GM19238 (cell line): ENCODE measurements around the gene PKP4.

ENCODE experiments used
- DNase-seq: peaks from one replicate; pipeline ENCODE4 v3.0.0; 2011; ENCODE audit warnings: low spot score; ENCODE audit not compliant: insufficient read length

Gene PKP4

DNA sequence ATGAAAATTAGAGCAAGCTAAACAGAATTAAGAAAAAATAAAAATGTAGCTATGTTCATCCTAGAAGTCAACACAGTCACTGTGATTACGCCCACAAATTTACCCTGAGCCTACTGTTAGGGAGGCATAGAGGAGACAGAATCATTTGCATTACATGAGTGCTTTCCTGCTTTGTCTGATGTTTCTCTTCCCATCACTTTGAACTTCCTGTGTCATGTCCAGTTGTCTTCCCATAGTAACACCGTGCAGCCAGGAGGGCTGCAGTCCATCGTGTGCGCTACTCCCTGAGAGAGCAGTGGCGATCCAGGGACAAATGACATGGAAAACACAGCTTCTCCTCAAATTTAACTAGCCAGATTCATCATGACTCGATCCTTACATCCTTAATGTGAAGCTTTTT is 188.5 kb downstream of the PKP4 start:
- DNase-seq: no peak

DNA sequence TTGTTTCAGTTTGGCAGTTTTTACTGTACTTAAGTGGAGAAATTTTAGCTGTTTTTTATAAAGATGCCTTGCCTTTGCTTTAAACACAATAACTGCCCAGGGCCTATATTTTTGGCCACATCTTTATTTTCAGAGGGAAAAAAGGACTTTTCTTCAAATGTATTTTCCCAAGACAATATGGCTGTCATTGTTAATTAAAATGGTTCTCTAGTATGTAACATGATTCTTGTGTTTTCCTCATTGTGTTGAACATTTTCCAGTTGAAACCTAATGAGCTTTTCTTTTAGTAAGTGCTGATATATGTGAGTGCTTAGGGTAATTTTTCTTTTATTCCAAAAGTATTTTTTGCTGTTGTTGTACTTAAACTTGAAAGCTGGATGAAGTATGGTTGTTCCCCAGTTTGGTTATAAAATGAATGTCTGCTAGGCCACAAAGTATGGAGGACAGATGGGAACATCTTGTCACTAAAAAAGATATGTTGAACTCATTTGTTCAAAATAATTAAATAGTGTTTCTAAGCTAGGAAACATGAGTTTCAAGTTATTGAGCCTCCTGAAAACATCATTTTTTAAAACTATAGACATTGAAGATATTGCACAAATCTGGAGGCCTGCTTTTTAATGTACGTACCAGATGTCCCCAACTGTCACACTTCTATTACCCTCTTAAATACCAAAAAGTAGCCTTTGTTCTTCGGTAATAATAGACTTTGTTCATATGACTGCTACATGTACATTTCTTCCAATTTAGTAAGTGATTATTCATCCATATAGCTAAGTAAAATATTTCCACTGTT is 190.9 kb downstream of the PKP4 start:
- DNase-seq: no peak

DNA sequence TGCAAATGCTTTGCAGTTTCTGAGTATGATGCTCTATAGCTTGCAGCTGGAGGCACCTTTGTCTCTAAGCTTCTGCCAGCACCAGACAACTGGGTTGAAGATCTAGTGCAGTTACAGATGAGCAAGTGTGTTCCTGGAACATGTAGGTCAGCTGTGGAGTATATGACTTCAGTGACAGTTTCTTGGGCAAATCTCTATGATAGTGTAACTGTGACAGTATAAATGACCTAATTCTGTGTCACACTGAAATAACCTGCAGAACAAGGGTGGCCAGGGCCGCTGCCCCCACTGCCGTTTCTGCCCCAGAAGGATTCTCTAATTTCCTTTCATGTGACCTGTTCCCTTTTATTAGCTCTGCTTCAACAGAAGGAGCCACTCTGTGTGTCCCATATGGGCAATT is 193.1 kb downstream of the PKP4 start:
- DNase-seq: no peak

DNA sequence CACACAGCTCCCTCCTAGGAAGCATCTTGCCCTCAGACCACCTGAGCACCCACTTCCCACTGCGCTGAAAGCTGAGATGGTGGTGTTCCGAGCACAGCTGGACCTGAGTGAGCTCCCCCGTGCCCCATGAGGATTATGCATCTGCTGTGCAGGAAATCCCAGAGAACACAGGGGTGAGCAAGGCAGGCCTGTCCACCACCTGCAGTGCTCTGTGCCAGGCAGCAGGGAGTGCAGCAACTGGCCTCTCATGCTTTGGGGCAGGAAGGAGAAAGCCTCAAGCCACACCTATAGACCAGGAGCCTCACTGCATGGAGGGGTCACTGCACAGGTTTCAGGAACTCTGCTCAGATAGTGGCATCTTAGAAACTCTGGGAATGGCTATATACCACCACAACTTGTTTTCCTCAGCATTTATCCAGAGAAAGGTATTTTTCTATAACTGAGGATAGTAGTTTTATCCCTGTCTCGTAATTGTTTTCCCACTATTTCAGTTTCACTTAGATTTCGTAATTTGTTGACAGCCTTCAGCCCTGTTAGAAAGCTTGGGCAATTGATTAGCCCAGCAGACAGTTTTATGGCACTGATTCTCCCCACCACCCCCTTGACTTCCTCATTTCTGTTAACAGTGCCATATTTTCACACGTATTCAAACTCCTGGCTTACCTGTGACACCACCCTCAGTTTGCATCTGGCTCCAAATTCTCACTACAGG is 194.1 kb downstream of the PKP4 start:
- no peak for DNase-seq

DNA sequence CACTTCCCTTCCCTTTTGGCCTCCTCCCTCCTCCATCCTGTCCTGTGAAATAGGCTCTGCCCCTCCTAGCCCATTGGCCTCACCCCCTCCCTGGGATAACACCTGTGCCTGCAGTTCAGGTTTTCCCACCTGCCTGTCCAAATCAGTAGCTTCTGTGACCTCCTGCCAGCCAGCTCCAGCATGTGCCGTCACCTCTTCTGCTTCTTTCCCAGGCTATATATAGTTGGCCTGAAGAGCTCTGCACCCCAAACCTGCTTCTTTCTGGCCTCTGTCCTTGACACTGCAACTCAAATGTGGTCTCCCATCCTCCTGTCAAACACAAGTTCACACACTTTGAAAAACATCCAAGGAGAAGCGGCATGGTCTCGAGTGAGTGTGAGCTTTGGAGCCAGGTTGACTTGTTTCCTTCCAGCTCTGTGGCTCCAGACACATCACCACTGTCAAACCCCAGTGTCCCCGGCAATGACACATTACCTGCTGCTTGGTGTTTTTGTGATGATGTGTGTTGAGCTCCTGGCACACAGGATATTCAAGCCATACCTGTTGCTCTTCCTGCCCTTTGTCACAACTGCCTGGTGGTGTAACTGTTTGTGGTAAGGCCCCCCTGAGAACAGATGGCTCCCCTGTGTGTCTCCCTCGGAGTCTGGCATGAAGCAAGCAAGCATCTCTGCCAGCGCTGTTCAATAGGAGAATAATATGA is 194.8 kb downstream of the PKP4 start:
- no peak for DNase-seq

DNA sequence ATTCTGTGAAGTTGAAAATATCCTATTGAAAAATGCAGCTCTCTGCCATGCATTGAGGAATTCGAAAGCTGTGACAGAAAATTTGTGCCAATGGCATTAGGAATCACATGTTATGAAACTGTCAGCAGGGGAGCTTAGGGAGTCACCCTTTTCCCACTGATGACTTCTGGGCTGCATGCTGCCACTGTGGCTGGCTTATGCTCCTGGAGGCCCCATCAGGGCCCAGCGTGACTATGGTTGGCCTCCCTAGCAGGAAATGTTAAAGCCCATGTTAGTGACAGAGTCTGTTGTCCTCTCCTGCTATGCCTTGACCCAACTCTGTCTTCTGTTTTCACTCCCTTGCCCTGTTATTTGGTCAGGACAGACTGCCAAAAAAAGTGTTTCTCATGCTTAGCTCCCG is 198.9 kb downstream of the PKP4 start:
- no peak for DNase-seq

DNA sequence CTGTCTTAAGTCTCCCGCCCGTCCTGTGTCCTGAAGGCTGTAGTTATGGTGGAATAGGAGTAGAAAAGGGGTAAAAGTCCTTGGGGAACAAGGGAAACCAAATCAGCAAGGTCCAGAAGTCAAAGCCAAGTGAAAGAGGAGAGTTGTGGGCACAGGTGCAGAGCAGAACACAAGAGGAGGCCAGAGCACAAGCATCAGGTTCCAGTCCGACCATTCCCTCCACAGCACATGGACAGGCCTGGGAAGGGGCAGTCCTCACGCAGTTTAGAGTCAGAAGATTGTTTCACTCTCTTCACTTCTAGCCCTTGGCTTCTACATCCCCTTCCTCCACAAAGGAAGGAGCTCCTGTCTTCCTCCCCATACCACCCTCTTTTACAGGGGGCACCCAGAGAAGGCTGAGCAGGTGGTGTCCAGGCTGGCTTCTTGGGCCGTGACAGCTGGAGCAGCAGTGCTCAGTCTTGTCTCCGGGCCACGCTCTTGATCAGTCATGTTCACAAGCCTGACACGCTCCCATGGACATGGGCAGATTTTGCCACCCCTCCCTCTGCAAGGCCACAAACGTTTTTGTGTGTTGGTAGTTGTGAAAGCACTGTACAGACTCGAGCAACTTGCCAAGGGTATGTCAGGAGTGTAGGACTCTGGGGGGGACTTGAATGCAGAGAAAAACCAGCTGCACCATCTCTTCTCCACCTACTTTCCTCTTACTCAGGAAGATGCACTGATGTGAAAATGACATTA is 199.9 kb downstream of the PKP4 start:
- DNase-seq: no peak

DNA sequence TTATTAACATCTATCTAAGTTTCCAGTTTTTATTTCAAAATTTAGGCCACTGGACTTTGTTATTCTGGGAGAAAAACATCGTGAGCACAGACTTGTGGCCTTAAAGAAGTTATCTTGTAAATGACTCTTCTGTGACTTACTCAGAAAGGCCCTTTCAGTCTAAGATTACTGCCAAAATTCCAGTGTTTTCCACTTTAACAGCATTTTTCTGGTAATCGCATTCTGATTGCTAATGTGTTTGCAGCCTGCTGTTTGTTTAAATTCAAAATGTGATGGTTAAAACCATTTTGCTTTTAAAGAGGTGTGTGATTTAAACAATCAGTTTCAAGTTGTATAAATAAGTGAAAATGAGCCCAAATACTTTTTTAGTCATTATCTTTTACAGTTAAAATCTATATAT is 201.6 kb downstream of the PKP4 start:
- no peak for DNase-seq

DNA sequence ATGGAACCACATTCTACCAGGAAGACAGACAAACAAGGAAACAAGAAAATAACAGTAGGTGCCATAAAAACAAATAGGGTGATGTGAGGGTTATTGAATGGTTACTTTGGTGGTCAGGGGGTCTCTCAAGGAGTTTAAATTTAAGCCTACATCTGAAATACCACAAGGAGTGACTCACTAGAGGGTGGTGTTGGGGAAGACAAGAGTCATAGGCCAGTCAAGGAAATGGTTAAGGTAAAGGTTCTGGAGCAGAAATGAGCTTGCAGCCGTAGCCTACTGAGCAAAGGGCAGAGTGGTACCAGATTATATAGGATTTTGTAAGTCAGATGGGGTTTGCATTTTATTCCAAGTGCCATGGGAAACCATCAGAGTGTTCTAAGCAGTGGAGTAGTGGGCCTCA is 202.7 kb downstream of the PKP4 start:
- DNase-seq: no peak

DNA sequence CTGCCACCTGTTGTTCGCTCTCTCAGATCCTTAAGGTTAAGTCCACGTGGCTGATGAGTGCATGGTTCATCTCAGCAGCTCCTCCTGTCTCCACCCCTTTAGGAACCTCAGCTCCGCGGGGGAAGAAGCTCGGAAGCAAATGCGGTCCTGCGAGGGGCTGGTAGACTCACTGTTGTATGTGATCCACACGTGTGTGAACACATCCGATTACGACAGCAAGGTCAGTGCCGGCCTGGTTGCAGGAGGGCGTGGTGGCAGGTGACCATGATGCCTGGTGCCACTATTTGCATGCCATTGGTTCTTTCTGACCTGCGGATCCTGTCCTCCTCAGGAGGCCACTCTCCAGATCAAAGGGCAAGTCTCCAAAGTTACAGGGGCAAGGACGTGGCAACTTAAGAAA is 204.5 kb downstream of the PKP4 start:
- DNase-seq: no peak

DNA sequence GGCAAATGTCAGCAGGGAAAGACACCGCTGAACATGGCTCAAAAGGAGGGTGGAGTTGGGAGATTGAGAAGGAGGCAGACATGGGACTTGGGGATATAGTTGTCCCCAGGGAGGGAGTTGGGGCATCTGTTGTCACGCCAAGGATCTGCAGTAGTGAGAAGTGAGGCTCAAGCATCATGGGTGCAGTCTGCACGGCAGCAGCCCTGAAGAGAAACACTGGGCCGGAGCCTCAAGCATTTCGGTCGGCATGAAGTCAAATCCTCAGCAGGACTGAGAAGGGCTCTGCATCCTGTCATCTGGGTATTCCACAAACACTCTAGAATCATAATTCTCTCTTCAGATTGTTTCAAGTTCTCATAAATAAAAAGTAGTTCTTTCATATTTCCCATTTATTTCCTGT is 205.7 kb downstream of the PKP4 start:
- DNase-seq: no peak

DNA sequence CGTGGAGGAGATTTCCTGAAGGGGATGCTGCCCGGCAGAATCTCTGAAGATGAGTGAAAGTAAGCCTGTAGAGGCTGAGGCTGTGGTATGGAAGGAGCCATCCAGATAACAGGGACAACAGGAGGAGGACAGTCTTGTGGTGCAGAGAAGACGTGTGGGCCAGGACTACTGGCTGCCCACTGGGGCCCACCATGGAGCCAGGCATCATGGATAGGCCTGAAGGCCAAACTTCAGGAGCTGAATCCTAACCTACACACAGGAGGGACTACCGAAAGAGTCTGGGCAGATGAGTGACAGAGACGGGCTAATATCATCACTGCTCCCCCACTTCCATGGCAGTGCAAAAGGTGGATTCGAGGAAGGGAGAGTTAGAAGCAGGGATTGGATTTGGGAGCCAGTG is 207.0 kb downstream of the PKP4 start:
- no peak for DNase-seq

DNA sequence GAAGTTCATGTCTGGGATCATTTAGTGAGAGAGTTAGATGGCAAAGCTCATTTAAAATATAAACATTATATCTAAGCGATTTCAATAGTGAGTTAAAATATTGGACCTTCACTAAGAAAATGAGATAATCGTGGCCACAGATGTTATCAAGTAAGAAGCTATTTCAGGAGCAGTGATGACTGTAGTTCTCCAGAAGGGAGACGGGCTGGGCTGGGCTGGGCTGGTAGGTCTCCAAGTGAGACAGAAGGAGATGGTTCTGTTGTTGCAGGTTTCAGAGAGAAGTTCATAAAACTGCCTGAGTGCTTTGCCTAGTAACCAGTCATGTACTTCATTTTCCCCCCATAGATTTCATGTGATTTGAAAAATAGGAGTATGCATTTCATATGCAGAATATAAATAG is 208.2 kb downstream of the PKP4 start:
- DNase-seq: no peak

DNA sequence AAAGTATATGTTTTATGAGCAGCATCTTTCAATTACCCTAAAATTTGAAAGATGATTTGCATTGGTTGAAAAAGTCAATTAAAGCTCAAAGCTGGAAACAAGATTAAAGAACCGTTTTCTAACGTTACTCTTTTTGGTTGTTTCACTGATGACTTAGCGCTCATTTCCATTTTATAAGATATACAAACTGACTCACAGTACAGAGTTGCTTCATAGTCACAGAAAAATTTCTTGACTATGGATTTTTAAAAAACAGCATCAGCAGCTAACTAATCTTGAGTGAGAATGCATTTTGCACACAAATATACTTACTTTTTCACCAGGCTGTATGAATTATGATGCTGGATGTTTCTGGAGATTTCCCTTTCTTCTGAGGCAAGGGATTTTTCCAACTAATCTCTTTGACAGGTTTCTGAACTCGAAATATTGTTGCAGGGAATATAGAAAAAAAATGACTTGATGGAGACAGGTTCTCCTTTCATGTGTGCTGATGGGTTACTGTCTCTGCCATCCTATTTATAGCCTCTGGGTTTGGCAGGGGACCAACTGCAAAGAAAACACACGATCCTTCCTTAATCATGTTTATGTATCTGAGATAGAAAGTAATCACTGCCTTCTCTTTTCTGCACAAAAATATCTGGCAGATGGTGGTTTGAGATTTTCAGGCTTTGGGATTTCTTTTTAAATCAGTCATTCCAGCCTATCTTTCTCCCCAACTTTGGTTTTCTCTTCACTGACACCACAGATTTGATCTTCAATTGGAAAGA is 209.0 kb downstream of the PKP4 start:
- DNase-seq: no peak

DNA sequence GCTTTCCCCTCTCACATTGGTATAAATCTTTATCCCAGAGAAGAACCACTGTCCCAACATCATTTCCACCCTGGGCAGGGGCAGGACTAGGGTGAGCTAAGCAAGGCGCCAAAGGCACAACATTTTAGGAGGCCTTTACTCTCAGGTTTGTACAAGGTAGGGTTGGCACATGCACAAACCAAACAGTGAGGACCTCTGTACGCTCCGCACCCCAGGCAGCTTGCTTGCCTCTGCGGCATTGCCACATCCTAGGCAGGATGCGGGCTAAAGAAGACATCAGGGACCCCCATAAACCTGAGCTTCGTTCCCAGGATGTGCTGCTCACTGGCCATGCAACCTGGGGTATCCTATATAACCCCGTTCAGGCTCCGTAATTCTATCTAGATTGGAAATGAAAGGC is 210.2 kb downstream of the PKP4 start:
- no peak for DNase-seq

DNA sequence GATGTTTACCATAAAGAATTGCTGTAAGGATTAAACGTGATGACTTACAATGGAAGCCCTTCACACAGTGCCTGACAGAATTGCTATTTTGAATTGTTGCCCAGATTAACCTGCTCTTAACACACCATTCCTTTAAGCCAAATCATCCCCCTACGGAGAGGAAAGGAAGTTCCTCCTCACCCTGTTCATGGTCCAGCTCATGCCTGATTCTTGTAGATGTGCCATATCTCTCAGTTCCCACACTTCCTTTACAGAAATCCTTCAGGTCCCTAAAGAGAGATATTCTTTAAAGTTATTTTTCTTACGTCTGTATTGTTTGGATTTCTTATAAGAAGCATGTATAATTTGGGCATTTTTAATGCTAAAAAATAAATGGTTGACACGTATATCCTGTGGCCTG is 210.8 kb downstream of the PKP4 start:
- no peak for DNase-seq

DNA sequence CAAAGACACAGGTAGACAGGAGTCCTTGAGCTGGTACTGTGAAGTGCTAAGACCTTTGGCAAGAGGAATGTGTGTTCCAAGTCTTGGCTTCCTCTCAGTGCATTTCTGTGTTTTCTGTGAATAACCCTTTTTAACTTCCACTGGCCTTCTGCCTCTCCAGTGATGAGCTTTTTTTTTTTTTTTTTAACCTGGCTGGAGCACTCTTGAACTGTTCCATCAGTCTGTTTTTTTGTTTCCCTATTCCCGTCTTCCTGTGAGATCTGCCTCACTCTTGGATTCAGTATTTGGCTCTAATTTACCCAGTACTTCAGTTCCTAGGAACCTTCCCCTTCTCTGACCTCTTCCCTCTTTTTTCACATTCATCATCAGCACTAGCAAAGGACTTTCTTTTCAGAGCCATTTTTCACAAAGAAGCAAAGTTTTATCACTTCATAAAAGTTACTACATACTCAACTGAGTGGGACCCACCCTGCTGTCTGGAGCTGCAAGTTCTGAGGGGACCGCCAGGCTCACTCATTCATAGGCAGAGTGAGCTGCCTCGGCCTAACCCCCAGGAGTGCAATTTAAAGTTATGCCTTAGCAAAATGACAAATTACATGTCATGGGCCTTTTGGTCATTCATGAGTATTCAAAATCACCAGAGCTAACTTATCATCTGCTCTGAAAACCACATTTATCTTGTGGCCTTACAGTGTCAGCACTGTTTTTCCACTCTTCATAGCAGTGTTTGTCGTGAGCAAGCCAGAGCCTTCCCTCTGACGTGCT is 211.4 kb downstream of the PKP4 start:
- DNase-seq: no peak

DNA sequence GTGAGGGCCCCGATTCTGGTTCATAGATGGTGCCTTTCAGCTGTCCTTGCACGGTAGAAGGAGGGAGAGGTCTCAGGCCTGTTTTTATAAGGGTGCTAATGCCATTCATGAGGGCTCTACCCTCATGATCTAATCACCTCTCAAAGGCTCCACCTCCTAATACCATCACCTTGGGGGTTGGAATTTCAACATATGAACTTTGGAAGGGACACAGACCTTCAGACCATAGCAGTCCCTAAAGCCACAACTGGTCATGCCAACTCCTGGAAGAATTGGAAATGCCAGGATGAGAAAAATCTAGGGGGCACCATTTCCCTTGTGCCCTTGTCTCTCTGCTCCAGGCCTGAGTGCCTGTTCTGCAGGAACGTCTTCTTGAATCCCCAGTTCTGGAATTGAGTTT is 213.5 kb downstream of the PKP4 start:
- DNase-seq: no peak

DNA sequence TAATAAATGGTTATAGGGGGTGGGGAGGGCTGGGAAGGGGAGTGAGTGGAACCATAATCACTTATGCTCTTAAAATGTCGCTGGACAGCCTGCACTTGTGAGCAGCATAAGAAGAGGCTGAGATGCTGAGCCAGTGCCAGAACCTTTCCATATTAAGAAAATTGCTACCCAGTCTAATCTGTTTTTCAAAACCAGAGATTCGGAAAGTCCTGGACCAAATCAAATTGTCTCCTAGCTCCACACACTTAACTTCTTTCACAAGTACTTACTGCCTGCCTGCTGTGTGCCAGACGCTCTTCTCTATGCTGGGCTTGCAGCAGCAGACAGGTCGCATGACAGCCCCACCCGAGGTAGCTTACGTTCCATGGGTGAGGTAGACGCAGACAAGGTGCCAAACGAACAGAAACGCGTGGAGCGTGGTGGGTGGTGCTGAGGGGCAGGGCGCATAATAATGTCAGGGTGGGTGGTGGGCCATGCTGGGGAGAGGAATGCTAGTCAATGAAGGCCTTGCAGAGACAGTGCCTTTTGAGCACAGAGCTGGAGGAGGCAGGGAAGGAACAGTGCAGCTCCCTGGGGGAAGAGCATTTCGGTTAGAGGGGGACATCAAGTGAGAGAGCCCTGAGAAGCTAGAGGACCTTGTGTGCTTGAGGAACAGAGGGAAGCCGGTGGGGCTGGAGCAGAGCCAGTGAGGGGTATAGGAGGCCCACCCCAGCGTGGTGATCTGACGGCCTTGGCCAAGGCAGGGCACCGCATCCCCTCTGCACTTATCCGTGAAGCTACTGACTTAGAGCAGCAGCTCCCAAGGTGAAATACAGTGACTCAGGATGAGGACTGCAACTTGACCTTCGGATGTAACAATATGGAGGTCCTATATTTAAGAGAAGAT is 214.9 kb downstream of the PKP4 start:
- DNase-seq: no peak
